Measurements from ENCODE around the gene MAML2. TPM values are rescaled to one million over a fixed set of nuclear protein-coding genes. Genes with fewer than 3 reads are reported as not detected.

Gene MAML2
- total RNA-seq, 1 experiment from 2014 or later = 2.7 TPM

DNA sequence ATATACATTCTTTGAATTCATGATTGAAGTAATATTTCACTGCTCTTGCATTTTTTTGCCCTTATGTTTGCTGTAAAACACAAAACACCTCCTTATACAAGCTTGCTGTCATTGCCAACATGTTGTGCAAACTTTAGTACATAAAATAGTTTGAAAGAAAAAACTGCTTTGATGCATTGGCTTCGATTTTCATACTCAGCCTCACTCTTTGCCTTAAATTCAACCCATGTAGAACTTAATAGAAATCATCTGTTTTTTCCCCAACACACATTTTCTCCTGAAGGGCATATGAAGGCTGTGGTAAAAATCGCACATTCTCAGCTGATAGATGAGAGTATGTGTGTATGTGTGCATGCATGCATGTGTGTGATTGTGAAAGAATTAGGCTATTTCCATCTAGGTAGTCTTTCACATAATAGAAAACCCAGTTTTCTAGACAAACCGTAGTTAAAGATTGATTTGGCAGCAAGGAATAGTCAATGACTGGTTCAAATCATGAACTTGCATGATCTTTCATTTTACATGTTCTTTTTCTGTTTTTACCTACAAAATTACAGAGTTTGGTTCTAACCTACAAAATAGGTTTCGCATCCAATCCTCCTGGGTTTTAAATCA, 346.3 kb downstream of the MAML2 start:
- Histone ChIP-seq H3K56ac (ENCODE audit: insufficient read length, low read depth, low read length) (no peak overlapping the region), H3K79me1 (ENCODE audit: insufficient read depth, low read depth, low read length, poor library complexity, severe bottlenecking) (no peaks in the 10 kb centered on the region), H3K18ac (ENCODE audit: insufficient read length, low read depth, low read length) (no peak overlapping the region), H3K27ac (ENCODE audit: insufficient read length, low read depth, low read length) (no peak overlapping the region), H3K23ac (ENCODE audit: insufficient read length, low read depth, low read length) (no peak overlapping the region), H2BK5ac (ENCODE audit: insufficient read length, low read length) (no peak overlapping the region), H4K5ac (ENCODE audit: insufficient read length, low read depth, low read length) (no peak overlapping the region), H3K79me2 (ENCODE audit: insufficient read depth, low read length) (no peaks in the 10 kb centered on the region), H3K4ac (ENCODE audit: low read depth, low read length) (no peak overlapping the region), H3K27me3 (ENCODE audit: insufficient read depth, low read length) (no peaks in the 10 kb centered on the region), H3K14ac (ENCODE audit: insufficient read depth, low read length) (no peak overlapping the region), H2BK120ac (ENCODE audit: low read depth, low read length, poor library complexity, severe bottlenecking) (no peak overlapping the region), H4K8ac (replicated peaks; ENCODE audit: insufficient read length, low read depth, low read length) (no peak overlapping the region), H3K4me2 (ENCODE audit: insufficient read depth, insufficient read length, low read length) (no peak overlapping the region), H3K4me1 (ENCODE audit: insufficient read depth, low read length) (peaks cover 3% of the 10 kb centered on the region; the same call in 1 of the 2 replicates), H3T11ph (ENCODE audit: low read length) (no peak overlapping the region), H4K20me1 (ENCODE audit: control insufficient read depth, insufficient read depth, insufficient read length) (no peaks in the 10 kb centered on the region), H2BK12ac (ENCODE audit: insufficient read length, low read depth, low read length) (no peak overlapping the region), H4K91ac (ENCODE audit: insufficient read length, low read depth, low read length) (no peak overlapping the region), H2AK5ac (ENCODE audit: insufficient read length, low read length) (no peak overlapping the region), H2BK20ac (ENCODE audit: low read depth, low read length, poor library complexity, severe bottlenecking) (no peak overlapping the region), H3K9ac (ENCODE audit: extremely low read depth, insufficient read length, low read length) (no peak overlapping the region), H2AFZ (ENCODE audit: low read length) (no peak overlapping the region), H3K9me3 (ENCODE audit: control insufficient read depth, low read depth, low read length) (no peaks in the 10 kb centered on the region), H2BK15ac (ENCODE audit: low read depth, low read length) (no peak overlapping the region), H3K23me2 (ENCODE audit: insufficient read length, low read depth, low read length, poor library complexity, severe bottlenecking) (no peaks in the 10 kb centered on the region)
- no peak overlapping the region for H3K4me3 Mint-ChIP-seq
- no peaks in the 10 kb centered on the region for H3K36me3 Mint-ChIP-seq (ENCODE audit: insufficient read depth in 1 of 3, low read depth in 3 of 3)
- peaks cover 19 to 20% of the 10 kb centered on the region in 2 experiments for H3K4me1 Mint-ChIP-seq
- no peaks in the 10 kb centered on the region for H3K9me3 Mint-ChIP-seq
- H3K27ac Mint-ChIP-seq = no peak overlapping the region
- no CpG with 5 or more reads among the region's 4 CpGs for WGBS (ENCODE audit: extremely low coverage, insufficient read length, low lambda C conversion rate)
- H3K27me3 Mint-ChIP-seq (ENCODE audit: low read depth) = no peaks in the 10 kb centered on the region
- DNase-seq = no peak
- TF ChIP-seq, protein P1, sequence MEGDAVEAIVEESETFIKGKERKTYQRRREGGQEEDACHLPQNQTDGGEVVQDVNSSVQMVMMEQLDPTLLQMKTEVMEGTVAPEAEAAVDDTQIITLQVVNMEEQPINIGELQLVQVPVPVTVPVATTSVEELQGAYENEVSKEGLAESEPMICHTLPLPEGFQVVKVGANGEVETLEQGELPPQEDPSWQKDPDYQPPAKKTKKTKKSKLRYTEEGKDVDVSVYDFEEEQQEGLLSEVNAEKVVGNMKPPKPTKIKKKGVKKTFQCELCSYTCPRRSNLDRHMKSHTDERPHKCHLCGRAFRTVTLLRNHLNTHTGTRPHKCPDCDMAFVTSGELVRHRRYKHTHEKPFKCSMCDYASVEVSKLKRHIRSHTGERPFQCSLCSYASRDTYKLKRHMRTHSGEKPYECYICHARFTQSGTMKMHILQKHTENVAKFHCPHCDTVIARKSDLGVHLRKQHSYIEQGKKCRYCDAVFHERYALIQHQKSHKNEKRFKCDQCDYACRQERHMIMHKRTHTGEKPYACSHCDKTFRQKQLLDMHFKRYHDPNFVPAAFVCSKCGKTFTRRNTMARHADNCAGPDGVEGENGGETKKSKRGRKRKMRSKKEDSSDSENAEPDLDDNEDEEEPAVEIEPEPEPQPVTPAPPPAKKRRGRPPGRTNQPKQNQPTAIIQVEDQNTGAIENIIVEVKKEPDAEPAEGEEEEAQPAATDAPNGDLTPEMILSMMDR (conservative IDR thresholded peaks at IDR 0.05) = no peak
